Type B pancreatic cell (in vitro differentiated cells): ENCODE data around the gene HECA. TPM values are rescaled to one million over a fixed set of nuclear protein-coding genes. Genes with fewer than 3 reads are reported as not detected.

Experiments used
- DNase-seq: peaks from one replicate; pipeline ENCODE4 v3.0.0; 2021; ENCODE audit warnings: mixed read lengths; ENCODE audit not compliant: unreplicated experiment; ENCODE audit errors: extremely low spot score
- H3K27ac Mint-ChIP-seq: 2 replicates; pipeline ENCODE4 v1.8.0; 2021; ENCODE audit warnings: mild to moderate bottlenecking, mixed read lengths
- H3K27me3 Mint-ChIP-seq: 2 replicates; pipeline ENCODE4 v1.8.0; 2021; ENCODE audit warnings: mixed read lengths
- H3K36me3 Mint-ChIP-seq: 2 replicates; pipeline ENCODE4 v1.8.0; 2021; ENCODE audit warnings: mixed read lengths
- H3K4me1 Mint-ChIP-seq: one replicate; pipeline ENCODE4 v1.8.0; 2021; ENCODE audit warnings: mixed read lengths; ENCODE audit not compliant: unreplicated experiment
- H3K4me3 Mint-ChIP-seq: 2 replicates; pipeline ENCODE4 v1.8.0; 2021; ENCODE audit warnings: mild to moderate bottlenecking, mixed read lengths
- H3K9me3 Mint-ChIP-seq: 2 replicates; pipeline ENCODE4 v1.8.0; 2021; ENCODE audit warnings: mixed read lengths
- total RNA-seq: library from RNA; stranded (reverse); gene quantifications from 2 replicates; pipeline ENCODE4 v1.2.1, GENCODE V29; 2021; ENCODE audit warnings: low replicate concordance
- TF ChIP-seq, protein P1 (sequence below): fragments of 200-600 bp; sonication (generic); conservative IDR thresholded peaks from 2 replicates; pipeline ENCODE4 v1.5.0; 2021; ENCODE audit warnings: antibody characterized with exemption, mild to moderate bottlenecking

HECA gene
- total RNA-seq, 1 donor from 2014 or later: 17.8 TPM

DNA sequence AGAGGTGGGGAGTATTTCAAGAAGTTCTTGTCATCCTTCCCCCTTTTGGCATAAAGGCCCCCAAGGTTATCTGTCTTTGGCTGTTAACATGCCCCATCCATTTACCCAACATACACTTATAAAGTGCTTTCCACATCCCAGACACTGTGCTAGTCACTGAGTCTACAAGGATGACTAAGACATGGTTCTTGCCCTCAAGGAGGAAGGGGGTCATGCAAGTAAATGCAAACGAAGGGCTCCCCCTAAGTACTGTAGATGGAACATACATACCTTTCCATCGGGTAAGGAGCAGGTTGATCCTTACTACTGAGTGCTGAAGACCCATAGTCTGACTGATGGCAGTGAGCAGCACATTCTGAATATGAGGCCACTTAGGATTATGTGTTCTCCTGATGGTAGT, 38.3 kb downstream of the HECA start:
- peaks cover 47% of the 10 kb centered on the region for H3K36me3 Mint-ChIP-seq
- no peak for DNase-seq

DNA sequence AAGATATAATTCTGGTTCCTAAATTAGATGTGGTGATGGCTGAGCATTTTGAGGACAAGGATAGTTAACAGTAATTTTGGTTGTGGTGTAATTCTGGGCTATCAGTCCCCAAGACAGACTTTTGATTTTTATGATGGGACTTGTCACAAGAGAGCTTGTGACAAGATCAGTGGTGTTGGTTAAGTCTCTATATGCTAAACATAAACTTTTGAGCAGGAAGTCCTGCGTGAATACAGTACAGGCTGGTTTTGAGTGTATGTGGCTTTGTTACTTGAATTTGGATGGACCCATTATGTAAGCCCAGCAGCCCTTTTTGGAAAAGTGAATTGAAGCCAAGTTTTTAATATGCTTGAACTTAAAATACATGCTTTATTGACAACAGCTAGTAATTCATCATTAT, 38.9 kb downstream of the HECA start:
- DNase-seq: no peak
- TF ChIP-seq, protein P1, sequence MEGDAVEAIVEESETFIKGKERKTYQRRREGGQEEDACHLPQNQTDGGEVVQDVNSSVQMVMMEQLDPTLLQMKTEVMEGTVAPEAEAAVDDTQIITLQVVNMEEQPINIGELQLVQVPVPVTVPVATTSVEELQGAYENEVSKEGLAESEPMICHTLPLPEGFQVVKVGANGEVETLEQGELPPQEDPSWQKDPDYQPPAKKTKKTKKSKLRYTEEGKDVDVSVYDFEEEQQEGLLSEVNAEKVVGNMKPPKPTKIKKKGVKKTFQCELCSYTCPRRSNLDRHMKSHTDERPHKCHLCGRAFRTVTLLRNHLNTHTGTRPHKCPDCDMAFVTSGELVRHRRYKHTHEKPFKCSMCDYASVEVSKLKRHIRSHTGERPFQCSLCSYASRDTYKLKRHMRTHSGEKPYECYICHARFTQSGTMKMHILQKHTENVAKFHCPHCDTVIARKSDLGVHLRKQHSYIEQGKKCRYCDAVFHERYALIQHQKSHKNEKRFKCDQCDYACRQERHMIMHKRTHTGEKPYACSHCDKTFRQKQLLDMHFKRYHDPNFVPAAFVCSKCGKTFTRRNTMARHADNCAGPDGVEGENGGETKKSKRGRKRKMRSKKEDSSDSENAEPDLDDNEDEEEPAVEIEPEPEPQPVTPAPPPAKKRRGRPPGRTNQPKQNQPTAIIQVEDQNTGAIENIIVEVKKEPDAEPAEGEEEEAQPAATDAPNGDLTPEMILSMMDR: no peak
- peaks cover 41% of the 10 kb centered on the region for H3K36me3 Mint-ChIP-seq
- H3K9me3 Mint-ChIP-seq: no peaks in the 10 kb centered on the region
- no peak overlapping the region for H3K27ac Mint-ChIP-seq
- H3K4me3 Mint-ChIP-seq: no peak overlapping the region
- H3K4me1 Mint-ChIP-seq: no peaks in the 10 kb centered on the region
- no peaks in the 10 kb centered on the region for H3K27me3 Mint-ChIP-seq

More for the DNA sequence above, 38.3 kb downstream of the HECA start:
- Mint-ChIP-seq H3K4me1 (no peaks in the 10 kb centered on the region), H3K9me3 (no peaks in the 10 kb centered on the region), H3K27me3 (no peaks in the 10 kb centered on the region), H3K27ac (no peak overlapping the region), H3K4me3 (no peak overlapping the region)
- TF ChIP-seq, protein P1: no peak

DNA sequence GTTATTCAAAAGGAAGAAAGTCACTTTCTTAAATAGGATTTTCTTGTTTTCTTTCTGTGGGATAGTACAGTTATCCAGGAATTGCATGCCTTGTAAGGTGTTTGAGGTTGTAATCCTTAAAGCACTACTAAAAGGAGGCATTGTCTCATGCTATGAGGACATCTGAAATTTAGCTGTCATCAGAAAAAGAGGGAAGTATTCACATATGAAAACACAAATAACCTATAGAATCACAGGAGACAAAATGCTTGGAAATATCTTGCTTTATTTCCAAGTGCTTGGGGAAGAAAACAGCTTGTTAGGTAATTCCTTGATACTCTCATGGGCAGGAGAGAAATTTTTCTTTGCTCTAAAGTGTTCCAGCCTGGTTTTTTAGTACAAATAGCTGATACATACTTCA, 40.1 kb downstream of the HECA start:
- Mint-ChIP-seq H3K9me3 (no peaks in the 10 kb centered on the region), H3K4me3 (no peak overlapping the region), H3K27me3 (no peaks in the 10 kb centered on the region), H3K4me1 (no peaks in the 10 kb centered on the region), H3K27ac (no peak overlapping the region), H3K36me3 (peaks cover 39% of the 10 kb centered on the region)
- TF ChIP-seq, protein P1: no peak
- DNase-seq: no peak

DNA sequence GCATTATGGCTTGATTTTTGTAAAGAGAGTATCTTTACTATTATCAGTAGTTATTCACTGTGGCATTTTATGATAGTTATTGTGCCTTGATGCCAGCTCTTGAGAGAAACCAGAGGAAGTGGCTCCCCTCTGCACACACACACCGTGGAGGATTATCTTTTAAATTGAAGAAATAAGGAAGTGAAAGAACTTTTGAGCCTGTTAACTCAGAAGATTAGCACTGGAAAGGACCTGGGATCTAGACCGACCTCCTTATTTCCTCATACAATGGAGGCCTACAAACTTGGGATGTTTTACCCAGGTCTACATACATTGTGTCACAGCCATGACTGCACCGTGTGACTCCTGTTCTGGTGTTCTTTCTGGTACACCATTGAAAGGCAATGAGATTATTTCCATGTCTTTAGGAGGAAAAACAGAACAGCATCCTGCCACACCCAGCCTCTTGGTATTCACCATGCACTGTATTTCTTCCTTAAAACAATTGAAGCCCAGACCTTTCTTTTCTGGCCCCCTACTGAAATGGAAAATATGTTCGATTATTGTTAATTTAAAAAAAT, 40.6 kb downstream of the HECA start:
- no peak for DNase-seq
- TF ChIP-seq, protein P1: no peak
- Mint-ChIP-seq H3K27ac (no peak overlapping the region), H3K36me3 (peaks cover 40% of the 10 kb centered on the region), H3K4me3 (no peak overlapping the region), H3K4me1 (no peaks in the 10 kb centered on the region), H3K9me3 (no peaks in the 10 kb centered on the region), H3K27me3 (no peaks in the 10 kb centered on the region)

DNA sequence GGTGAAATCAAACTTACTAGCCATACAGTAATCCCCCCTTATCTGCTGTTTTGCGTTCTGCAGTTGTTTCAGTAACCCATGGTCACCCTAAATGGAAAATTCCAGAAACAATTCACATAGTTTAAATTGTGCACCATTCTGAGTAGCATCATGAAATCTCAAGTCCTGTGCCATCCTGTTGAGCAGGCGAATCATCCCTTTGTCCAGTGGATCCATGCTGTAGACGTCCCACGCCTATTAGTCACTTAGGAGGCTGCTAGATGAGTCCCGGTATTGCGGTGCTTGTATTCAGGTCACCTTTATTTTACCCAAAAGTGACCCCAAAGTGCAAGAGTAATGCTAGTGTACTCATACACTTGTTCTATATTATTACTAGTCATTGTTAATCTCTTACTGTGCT, 46.4 kb downstream of the HECA start:
- Mint-ChIP-seq H3K9me3 (no peaks in the 10 kb centered on the region), H3K4me1 (no peaks in the 10 kb centered on the region), H3K27ac (no peak overlapping the region), H3K4me3 (no peak overlapping the region), H3K36me3 (peaks cover 31% of the 10 kb centered on the region), H3K27me3 (no peaks in the 10 kb centered on the region)
- TF ChIP-seq, protein P1: no peak
- DNase-seq: no peak

DNA sequence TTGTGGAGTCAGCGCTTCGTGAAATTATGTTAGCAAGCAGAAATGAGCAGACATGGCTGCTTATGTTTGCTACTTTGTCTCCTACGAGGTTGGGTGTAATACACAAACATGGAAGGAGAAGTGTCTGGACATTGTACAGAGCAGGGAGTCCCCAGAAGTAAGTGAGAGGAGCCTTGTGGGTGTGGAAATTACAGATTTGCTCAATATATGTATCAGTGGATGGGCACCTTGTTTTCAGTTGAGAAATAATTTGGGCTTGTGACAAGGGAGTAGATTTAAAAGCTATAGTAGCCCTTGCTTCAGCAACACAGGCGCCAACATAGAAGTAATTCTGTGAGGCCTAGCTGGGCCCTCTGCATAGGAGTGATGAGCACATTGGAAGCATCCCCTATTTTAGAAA, 49.2 kb downstream of the HECA start:
- H3K27ac Mint-ChIP-seq: no peak overlapping the region
- DNase-seq: no peak
- no peaks in the 10 kb centered on the region for H3K9me3 Mint-ChIP-seq
- H3K36me3 Mint-ChIP-seq: peaks cover 18% of the 10 kb centered on the region
- no peak overlapping the region for H3K4me3 Mint-ChIP-seq
- no peaks in the 10 kb centered on the region for H3K4me1 Mint-ChIP-seq
- H3K27me3 Mint-ChIP-seq: no peaks in the 10 kb centered on the region
- TF ChIP-seq, protein P1: no peak
